Kidney epithelial cell (primary cell): ENCODE data around the gene MUC6. TPM values are rescaled to one million over a fixed set of nuclear protein-coding genes. Genes with fewer than 3 reads are reported as not detected.

Source experiments
- DNase-seq: peaks from one replicate; pipeline ENCODE4 v3.0.0-alpha.2; 2010; ENCODE audit warnings: low read depth
- H3K27me3 ChIP-seq: 2 replicates; pipeline ENCODE4 v1.6.0; 2011; ENCODE audit warnings: low read length; ENCODE audit not compliant: control insufficient read depth, insufficient read depth
- H3K36me3 ChIP-seq: 2 replicates; pipeline ENCODE4 v1.5.1; 2011; ENCODE audit warnings: low read length; ENCODE audit not compliant: control insufficient read depth, insufficient read depth
- H3K4me3 ChIP-seq: 2 replicates; pipeline ENCODE4 v1.5.1; 2011; ENCODE audit warnings: low read depth, mild to moderate bottlenecking, control low read depth, low read length
- total RNA-seq: library from RNA; depleted of rRNA; stranded (reverse); fragments of >200 nt; gene quantifications from 2 replicates; pipeline ENCODE4 v1.2.3, GENCODE V29; 2015
- TF ChIP-seq, protein P1 (sequence below): IDR thresholded peaks from 2 replicates; pipeline ENCODE4 v1.5.1; 2011; ENCODE audit warnings: mild to moderate bottlenecking, moderate library complexity, low read length, control low read depth, inconsistent platforms; ENCODE audit not compliant: insufficient read depth, poor library complexity, severe bottlenecking

MUC6 gene
- total RNA-seq, 1 donor from 2014 or later: not detected

DNA sequence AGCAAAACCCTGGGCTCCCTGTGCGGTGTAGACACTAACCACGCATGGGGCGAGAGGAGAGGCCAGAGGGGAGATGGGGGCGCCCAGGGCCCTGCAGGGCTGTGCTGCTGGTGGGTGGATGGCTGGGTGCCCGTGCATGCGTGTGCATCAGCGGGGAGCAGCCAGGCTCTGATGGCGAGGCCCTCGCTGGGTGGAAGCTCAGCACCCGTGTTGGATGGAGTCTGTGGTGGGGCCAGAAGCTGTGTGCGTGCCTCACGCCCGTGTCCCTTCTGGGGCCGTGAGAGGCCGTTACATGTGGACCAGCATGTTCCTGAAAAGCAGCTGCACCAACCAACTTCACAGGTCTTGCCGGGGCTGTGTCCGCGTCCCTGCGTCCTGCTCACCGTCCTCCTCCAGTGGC lies 33.4 kb downstream of the MUC6 start:
- TF ChIP-seq, protein P1, sequence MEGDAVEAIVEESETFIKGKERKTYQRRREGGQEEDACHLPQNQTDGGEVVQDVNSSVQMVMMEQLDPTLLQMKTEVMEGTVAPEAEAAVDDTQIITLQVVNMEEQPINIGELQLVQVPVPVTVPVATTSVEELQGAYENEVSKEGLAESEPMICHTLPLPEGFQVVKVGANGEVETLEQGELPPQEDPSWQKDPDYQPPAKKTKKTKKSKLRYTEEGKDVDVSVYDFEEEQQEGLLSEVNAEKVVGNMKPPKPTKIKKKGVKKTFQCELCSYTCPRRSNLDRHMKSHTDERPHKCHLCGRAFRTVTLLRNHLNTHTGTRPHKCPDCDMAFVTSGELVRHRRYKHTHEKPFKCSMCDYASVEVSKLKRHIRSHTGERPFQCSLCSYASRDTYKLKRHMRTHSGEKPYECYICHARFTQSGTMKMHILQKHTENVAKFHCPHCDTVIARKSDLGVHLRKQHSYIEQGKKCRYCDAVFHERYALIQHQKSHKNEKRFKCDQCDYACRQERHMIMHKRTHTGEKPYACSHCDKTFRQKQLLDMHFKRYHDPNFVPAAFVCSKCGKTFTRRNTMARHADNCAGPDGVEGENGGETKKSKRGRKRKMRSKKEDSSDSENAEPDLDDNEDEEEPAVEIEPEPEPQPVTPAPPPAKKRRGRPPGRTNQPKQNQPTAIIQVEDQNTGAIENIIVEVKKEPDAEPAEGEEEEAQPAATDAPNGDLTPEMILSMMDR: no peak
- H3K4me3 ChIP-seq: no peak overlapping the region
- no peaks in the 10 kb centered on the region for H3K36me3 ChIP-seq
- no peak for DNase-seq
- no peaks in the 10 kb centered on the region for H3K27me3 ChIP-seq

DNA sequence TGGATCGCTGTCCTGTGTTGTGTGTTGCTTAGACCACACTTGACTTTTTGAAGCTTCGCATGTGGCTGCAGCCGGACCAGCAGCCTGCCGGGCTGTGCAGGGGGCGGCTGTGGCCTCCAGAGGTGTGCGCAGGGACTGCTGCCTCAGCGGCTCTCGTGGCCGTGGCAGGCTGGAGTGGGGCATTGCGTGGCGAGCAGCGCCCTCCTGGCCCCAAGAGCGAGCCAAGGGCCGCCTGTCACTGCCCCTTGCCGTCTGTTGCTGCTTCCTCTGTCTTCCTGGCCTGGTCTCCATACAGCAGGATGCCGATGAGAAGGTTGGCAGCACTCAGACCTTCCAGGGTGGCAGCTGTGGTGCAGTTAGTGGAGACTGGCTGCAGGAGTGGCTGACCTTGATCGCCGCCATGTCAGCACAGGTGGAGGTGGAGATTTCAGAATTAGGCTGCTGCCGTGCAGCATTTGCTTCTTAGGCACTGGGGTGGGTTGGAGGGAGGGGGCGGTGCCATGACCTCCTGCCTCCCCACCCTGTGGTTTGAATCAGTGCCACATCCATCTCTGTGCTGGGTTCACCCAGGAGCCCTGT lies 34.0 kb downstream of the MUC6 start:
- no peak overlapping the region for H3K4me3 ChIP-seq
- TF ChIP-seq, protein P1: no peak
- DNase-seq: no peak
- H3K36me3 ChIP-seq: no peaks in the 10 kb centered on the region
- H3K27me3 ChIP-seq: no peaks in the 10 kb centered on the region

DNA sequence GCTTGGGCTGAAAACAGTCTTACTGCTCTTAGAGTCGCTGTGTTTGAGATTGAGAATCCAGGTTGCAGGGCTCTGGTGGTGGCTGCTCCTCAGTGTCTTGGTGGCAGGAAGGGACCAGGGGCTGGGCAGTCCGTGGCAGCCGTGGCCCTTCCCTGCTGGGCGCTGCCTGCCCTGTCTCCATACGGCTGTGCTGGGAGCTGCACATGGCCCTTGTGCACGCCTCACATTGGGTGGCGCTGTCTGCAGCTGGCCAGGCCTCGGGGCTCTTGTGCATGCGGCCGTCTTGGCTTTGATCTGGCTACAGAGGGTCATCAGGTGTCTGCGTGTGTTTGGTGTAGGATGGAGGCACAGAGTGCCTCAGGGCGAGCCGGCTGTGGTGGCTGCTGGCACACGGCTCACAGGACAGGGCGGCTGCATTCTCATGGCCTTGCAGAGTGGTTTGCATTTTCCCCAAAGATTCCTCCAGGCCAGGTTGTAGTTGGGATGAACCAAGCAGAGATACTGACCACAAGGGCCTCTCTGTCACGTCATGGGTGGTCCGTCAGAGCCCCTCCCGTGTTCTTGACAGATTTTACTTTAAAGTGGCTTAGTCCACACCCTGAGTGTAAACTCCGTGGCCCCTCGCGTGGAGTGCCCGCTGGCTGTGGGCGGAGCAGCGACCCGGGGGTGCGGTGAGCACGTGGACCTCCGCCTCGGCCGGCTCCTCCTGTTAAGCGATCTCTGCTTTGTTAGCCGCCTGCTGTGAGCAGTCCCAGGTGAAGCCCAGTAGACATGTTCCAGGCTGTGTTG lies 34.7 kb downstream of the MUC6 start:
- H3K4me3 ChIP-seq: no peak overlapping the region

DNA sequence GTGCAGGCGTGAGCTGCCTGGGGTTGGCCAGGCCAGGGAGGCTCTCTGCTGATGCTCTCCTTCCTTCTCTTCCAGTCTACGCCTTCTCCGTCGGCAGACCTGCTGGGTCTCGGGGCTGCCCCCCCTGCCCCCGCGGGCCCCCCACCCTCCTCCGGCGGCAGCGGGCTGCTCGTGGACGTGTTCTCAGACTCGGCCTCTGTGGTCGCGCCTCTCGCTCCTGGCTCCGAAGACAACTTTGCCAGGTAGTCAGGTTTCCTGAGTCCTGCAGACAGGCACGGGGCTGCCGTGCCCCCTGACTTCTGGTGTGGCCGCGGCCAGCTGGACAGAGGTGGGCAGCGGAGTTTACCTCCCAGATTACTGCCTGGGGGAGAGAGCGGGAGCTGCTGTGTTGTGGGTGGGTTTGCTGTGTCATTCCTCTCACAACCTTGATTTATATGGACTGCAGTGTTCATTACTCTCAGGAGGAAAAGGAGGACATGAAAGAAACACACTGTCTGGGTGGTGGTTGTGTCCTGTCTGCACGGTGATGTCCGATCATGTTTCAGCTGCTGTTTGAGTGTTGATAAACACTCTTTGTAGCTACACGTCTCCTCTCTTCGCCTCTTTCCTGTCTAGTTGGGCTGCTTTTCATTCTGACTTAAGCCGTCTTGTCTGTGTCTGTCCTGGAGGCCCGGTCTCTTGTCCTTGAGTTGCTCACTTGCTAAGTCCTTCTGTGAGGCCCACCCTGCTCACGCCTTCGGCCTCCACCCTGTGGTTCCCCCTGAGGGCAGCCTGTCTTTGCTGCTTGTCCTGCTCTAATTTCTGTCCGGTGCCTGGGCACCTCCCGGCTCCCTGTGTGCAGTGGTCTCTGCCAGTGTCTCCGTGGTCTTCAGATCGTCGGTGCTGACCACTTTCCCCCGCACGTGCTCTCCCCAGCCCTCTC lies 35.9 kb downstream of the MUC6 start:
- Histone ChIP-seq H3K27me3 (no peaks in the 10 kb centered on the region), H3K4me3 (no peak overlapping the region), H3K36me3 (no peaks in the 10 kb centered on the region)
- TF ChIP-seq, protein P1: no peak
- DNase-seq: no peak

More for the DNA sequence above, 34.7 kb downstream of the MUC6 start:
- no peaks in the 10 kb centered on the region for H3K36me3 ChIP-seq
- DNase-seq: no peak
- no peaks in the 10 kb centered on the region for H3K27me3 ChIP-seq
- TF ChIP-seq, protein P1: no peak

DNA sequence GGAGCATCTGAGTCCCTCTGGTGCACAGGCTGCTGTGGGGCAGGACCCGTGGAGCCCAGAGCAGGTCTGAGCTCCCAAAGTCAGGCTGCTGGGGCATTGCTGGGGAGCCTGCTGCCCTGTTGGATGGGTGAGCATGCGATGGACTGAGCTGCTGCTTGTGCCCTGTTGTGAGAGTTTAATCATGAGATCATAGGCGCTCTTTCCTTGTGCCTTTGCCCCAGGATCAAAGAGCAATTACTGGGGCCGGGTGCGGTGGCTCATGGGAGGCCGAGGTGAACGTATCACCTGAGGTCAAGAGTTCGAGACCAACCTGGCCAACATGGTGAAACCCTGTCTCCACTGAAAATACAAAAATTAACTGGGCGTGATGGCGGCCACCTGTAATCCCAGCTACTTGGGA lies 37.5 kb downstream of the MUC6 start:
- no peak for DNase-seq
- Histone ChIP-seq H3K36me3 (no peaks in the 10 kb centered on the region), H3K4me3 (no peak overlapping the region), H3K27me3 (no peaks in the 10 kb centered on the region)
- TF ChIP-seq, protein P1: no peak
